ENCODE measurements around the gene AP1B1.

DNA sequence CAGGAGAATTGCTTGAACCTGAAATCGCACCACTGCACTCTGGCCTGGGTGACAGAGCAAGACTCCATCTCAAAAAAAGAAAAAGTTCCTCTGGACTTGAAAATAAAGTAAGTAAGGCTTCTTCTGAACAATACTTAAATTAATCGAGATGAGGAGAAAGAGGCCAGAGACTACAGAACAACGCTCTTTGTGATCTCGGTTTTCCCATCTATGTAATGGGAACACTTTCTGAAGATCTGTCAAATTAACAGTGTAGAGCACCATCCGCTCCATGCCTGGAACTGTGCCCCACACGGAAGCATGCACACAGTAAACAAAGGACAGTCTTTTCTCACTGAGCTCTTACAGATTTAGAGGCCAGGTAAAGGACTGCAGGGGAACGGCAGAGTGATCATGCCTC, 9.1 kb downstream of the AP1B1 start:
- TF ChIP-seq, protein P1, sequence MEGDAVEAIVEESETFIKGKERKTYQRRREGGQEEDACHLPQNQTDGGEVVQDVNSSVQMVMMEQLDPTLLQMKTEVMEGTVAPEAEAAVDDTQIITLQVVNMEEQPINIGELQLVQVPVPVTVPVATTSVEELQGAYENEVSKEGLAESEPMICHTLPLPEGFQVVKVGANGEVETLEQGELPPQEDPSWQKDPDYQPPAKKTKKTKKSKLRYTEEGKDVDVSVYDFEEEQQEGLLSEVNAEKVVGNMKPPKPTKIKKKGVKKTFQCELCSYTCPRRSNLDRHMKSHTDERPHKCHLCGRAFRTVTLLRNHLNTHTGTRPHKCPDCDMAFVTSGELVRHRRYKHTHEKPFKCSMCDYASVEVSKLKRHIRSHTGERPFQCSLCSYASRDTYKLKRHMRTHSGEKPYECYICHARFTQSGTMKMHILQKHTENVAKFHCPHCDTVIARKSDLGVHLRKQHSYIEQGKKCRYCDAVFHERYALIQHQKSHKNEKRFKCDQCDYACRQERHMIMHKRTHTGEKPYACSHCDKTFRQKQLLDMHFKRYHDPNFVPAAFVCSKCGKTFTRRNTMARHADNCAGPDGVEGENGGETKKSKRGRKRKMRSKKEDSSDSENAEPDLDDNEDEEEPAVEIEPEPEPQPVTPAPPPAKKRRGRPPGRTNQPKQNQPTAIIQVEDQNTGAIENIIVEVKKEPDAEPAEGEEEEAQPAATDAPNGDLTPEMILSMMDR (IDR thresholded peaks at IDR 0.05) = no peak
- TF ChIP-seq POLR2A (IDR thresholded peaks at IDR 0.05) = no peak

All from esophagus squamous epithelium (tissue), 4 donors.